K562 (cell line): ENCODE measurements around the gene C2CD2.

Source experiments
- CTCF ChIP-seq, 3 experiments: IDR thresholded peaks in 2 of 3; conservative IDR thresholded peaks in 1 of 3; 2 replicates each; pipeline ENCODE4 v1.5.1; 2011 to 2012; ENCODE audit warnings: low read length in 3 of 3, mild to moderate bottlenecking in 3 of 3, control low read depth in 2 of 3, improper control_type of control experiment in 1 of 3, inconsistent platforms in 1 of 3, low read depth in 1 of 3, mixed read lengths in 1 of 3, moderate library complexity in 1 of 3; ENCODE audit not compliant: insufficient read depth in 2 of 3
- EZH2 ChIP-seq: IDR thresholded peaks from 2 replicates; pipeline ENCODE4 v1.6.1; 2012; ENCODE audit warnings: low read depth, mild to moderate bottlenecking, inconsistent platforms, low read length, borderline replicate concordance
- HBP1 ChIP-seq: fragments of 450-650 bp; formaldehyde crosslinking; IDR thresholded peaks from 2 replicates; pipeline ENCODE4 v1.4.0; 2022; ENCODE audit warnings: missing genetic modification characterization
- JUN ChIP-seq, 2 experiments: sonication (generic) in 1 of 2; formaldehyde crosslinking in 1 of 2; IDR thresholded peaks; 2 replicates each; pipeline versions ENCODE4 v1.6.1 to v1.8.0; 2012 to 2022; ENCODE audit warnings: borderline replicate concordance in 2 of 2, mild to moderate bottlenecking in 2 of 2, improper control_type of control experiment in 1 of 2, low read depth in 1 of 2, low read length in 1 of 2, missing genetic modification reagents in 1 of 2
- NFATC3 ChIP-seq: fragments of 450-650 bp; IDR thresholded peaks from 2 replicates; pipeline ENCODE4 v1.6.1; 2017; ENCODE audit warnings: mild to moderate bottlenecking
- SETDB1 ChIP-seq: IDR thresholded peaks from one replicate; pipeline ENCODE4 v1.6.1; 2012; ENCODE audit warnings: low read length, control low read depth, inconsistent platforms
- UBTF ChIP-seq, 2 experiments: IDR thresholded peaks; 2 replicates each; pipeline ENCODE4 v1.6.1; 2012; ENCODE audit warnings: improper control_type of control experiment in 2 of 2, low read depth in 2 of 2, low read length in 2 of 2, borderline replicate concordance in 1 of 2
- ZFX ChIP-seq: sonication (generic); formaldehyde crosslinking; IDR thresholded peaks from 2 replicates; pipeline ENCODE4 v1.8.0; 2022; ENCODE audit warnings: mild to moderate bottlenecking, missing genetic modification reagents, moderate library complexity
- ZNF324 ChIP-seq: fragments of 250-450 bp; sonication (Bioruptor Pico); IDR thresholded peaks from 2 replicates; pipeline ENCODE4 v1.4.0; 2020; ENCODE audit warnings: mild to moderate bottlenecking
- ZSCAN29 ChIP-seq: fragments of 450-650 bp; IDR thresholded peaks from 2 replicates; pipeline ENCODE4 v1.6.1; 2017
- TF ChIP-seq, protein P1 (sequence below): sonication (generic); formaldehyde crosslinking; IDR thresholded peaks from 2 replicates; pipeline ENCODE4 v1.8.1; 2022; ENCODE audit warnings: missing genetic modification reagents

DNA sequence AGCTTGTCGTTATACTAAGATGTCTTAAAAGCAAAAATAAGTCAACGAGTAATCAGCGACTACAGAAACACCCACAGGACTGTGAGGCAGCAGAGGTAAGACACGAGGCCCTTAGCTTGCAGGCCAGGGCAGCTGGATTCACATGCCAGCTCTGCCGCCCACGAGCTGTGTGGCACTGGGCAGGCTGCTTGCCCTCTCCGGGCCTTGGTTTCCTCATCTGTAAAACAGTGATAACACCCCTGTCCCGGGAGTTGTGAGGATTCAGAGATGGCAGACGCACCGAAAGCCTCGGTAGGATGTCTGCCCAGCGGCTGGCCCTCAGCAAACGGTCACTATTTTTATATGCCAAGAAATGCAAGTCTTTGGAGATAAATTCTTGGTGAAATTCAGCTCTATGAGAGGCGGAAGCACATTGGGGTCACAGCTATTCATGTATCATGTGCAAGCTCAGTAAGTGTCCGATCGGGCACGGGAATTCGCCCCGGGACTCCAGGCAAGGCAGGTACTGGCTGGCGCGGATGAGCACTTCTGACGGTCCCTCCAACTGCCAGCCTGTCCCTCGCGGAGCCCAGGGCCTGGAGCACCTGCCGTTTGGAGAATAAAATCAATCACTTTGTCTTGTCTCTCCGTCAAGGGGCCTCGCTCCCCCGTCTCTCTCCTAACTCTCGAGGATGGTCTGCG, 1.1 kb downstream of the C2CD2 start:
- TF ChIP-seq EZH2 (no peak), CTCF (IDR thresholded peaks at IDR 0.05 in 2 of 3, conservative IDR thresholded peaks at IDR 0.05 in 1 of 3; ENCODE audit: insufficient read depth in 2 of 3, low read depth in 1 of 3, low read length in 3 of 3) (no peak), UBTF (IDR thresholded peaks at IDR 0.05; ENCODE audit: borderline replicate concordance in 1 of 2, low read depth in 2 of 2, low read length in 2 of 2) (no peak), ZSCAN29 (no peak), ZNF324 (CRISPR knock-in tag) (no peak), ZFX (no peak), SETDB1 (no peak), NFATC3 (no peak), HBP1 (CRISPR knock-in tag) (no peak), JUN (IDR thresholded peaks at IDR 0.05; ENCODE audit: borderline replicate concordance, low read depth, low read length) (no peak), JUN (CRISPR knock-in tag; IDR thresholded peaks at IDR 0.05; ENCODE audit: borderline replicate concordance) (no peak)
- TF ChIP-seq, protein P1, sequence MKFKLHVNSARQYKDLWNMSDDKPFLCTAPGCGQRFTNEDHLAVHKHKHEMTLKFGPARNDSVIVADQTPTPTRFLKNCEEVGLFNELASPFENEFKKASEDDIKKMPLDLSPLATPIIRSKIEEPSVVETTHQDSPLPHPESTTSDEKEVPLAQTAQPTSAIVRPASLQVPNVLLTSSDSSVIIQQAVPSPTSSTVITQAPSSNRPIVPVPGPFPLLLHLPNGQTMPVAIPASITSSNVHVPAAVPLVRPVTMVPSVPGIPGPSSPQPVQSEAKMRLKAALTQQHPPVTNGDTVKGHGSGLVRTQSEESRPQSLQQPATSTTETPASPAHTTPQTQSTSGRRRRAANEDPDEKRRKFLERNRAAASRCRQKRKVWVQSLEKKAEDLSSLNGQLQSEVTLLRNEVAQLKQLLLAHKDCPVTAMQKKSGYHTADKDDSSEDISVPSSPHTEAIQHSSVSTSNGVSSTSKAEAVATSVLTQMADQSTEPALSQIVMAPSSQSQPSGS (CRISPR knock-in tag) = no peak
